A549 (cell line): ENCODE measurements around the gene RNF13.

ENCODE experiments used
- BHLHE40 ChIP-seq: IDR thresholded peaks from 2 replicates; pipeline ENCODE4 v1.6.1; 2012; ENCODE audit warnings: low read depth, low read length, inconsistent platforms
- CEBPB ChIP-seq, 2 experiments: fragments of >200 bp in 1 of 2; sonication (Bioruptor Twin) in 1 of 2; formaldehyde crosslinking in 1 of 2; IDR thresholded peaks; 2 replicates each; pipeline ENCODE4 v1.6.1; 2012 to 2016
- CHD2 ChIP-seq: fragments of 150-350 bp; IDR thresholded peaks from 2 replicates; pipeline ENCODE4 v1.6.1; 2014; ENCODE audit warnings: low read length; ENCODE audit not compliant: partially characterized antibody
- CHD4 ChIP-seq: fragments of 200-600 bp; sonication (generic); IDR thresholded peaks from 2 replicates; pipeline ENCODE4 v1.6.1; 2016; ENCODE audit warnings: antibody characterized with exemption, mild to moderate bottlenecking, borderline replicate concordance
- EP300 ChIP-seq, 2 experiments: fragments of >200 bp; sonication (Bioruptor Twin); formaldehyde crosslinking; IDR thresholded peaks; 2 replicates in 1 of 2; 3 replicates in 1 of 2; pipeline ENCODE4 v1.6.1; 2016 to 2017
- JUN ChIP-seq, 2 experiments: fragments of >200 bp; sonication (Bioruptor Twin); formaldehyde crosslinking; IDR thresholded peaks; 2 replicates in 1 of 2; 3 replicates in 1 of 2; pipeline ENCODE4 v1.6.1; 2016 to 2017
- NPAS2 ChIP-seq: fragments of 250-450 bp; sonication (Bioruptor Pico); IDR thresholded peaks from 2 replicates; pipeline ENCODE4 v1.8.0; 2022; ENCODE audit warnings: mild to moderate bottlenecking, moderate library complexity, borderline replicate concordance
- POLR2A ChIP-seq: IDR thresholded peaks from 2 replicates; pipeline ENCODE4 v1.6.1; 2012; ENCODE audit warnings: mild to moderate bottlenecking, low read length
- RFX5 ChIP-seq: fragments of 450-650 bp; IDR thresholded peaks from 2 replicates; pipeline ENCODE4 v1.7.1; 2014; ENCODE audit warnings: antibody characterized with exemption, mild to moderate bottlenecking, moderate library complexity
- SMC3 ChIP-seq: fragments of >200 bp; sonication (Bioruptor Twin); formaldehyde crosslinking; IDR thresholded peaks from 3 replicates; pipeline ENCODE4 v1.6.1; 2018; ENCODE audit warnings: inconsistent platforms
- TF ChIP-seq, protein P1 (sequence below): fragments of >200 bp; sonication (Bioruptor Twin); formaldehyde crosslinking; IDR thresholded peaks from 3 replicates; pipeline ENCODE4 v1.5.1; 2016

GRCh38 chr3:149909923-149910322, 96.9 kb downstream of the RNF13 start:
- TF ChIP-seq SMC3 (no peak), POLR2A (no peak), JUN (IDR thresholded peaks at IDR 0.05) (no peak), EP300 (IDR thresholded peaks at IDR 0.05) (no peak), CEBPB (IDR thresholded peaks at IDR 0.05) (no peak), RFX5 (no peak), CHD2 (no peak), CHD4 (no peak), NPAS2 (CRISPR knock-in tag) (no peak), BHLHE40 (no peak)
- TF ChIP-seq, protein P1, sequence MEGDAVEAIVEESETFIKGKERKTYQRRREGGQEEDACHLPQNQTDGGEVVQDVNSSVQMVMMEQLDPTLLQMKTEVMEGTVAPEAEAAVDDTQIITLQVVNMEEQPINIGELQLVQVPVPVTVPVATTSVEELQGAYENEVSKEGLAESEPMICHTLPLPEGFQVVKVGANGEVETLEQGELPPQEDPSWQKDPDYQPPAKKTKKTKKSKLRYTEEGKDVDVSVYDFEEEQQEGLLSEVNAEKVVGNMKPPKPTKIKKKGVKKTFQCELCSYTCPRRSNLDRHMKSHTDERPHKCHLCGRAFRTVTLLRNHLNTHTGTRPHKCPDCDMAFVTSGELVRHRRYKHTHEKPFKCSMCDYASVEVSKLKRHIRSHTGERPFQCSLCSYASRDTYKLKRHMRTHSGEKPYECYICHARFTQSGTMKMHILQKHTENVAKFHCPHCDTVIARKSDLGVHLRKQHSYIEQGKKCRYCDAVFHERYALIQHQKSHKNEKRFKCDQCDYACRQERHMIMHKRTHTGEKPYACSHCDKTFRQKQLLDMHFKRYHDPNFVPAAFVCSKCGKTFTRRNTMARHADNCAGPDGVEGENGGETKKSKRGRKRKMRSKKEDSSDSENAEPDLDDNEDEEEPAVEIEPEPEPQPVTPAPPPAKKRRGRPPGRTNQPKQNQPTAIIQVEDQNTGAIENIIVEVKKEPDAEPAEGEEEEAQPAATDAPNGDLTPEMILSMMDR, result no peak
